Hippocampal formation (tissue), 2 donors: ENCODE measurements around the gene GRIK5.
"Not testable (repeated sequence)": the region's sequence is repeated elsewhere in the genome, so short reads cannot be mapped to it uniquely, and the experiment has no call there.

Experiments
- DNase-seq, 2 donors: peaks; one replicate each; lab custom pipeline; 2025; lab: John Stamatoyannopoulos, UW

GRIK5 gene

DNA sequence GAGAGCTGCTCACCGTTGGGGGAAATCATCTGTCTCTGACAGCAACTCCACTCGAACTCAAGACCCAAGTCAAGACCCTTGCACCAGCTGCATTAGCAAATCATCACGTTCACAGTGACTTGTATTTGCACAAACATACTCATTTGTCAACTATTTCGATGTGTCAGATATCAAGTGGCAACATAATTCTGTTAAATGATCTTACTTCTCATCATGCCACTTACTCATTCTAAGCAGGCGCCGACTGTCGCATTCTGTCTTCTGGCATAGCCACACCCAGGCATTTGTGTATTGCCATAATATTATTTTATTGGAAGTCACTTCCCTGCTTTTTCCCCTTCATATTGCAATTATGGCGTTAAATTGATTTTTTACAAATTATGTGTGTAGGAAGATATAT, 53.0 kb downstream of the GRIK5 start:
- no peak for DNase-seq

DNA sequence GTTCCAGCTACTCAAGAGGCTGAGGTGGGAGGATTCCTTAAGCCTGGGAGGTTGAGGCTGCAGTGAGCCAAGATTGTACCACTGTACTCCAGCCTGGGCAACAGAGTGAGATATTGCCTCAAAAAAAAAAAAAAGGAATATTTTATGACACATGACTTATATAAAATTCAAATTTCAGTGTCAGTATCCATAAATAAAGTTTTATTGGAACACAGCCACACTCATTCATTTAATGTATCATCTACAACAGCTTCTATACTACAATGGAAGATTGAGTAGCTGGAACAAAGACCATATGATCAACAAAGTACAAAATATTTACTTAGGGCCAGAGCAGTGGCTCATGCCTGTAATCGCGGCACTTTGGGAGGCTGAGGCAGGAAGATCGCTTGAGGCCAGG, 57.3 kb downstream of the GRIK5 start:
- DNase-seq = not testable (repeated sequence)

DNA sequence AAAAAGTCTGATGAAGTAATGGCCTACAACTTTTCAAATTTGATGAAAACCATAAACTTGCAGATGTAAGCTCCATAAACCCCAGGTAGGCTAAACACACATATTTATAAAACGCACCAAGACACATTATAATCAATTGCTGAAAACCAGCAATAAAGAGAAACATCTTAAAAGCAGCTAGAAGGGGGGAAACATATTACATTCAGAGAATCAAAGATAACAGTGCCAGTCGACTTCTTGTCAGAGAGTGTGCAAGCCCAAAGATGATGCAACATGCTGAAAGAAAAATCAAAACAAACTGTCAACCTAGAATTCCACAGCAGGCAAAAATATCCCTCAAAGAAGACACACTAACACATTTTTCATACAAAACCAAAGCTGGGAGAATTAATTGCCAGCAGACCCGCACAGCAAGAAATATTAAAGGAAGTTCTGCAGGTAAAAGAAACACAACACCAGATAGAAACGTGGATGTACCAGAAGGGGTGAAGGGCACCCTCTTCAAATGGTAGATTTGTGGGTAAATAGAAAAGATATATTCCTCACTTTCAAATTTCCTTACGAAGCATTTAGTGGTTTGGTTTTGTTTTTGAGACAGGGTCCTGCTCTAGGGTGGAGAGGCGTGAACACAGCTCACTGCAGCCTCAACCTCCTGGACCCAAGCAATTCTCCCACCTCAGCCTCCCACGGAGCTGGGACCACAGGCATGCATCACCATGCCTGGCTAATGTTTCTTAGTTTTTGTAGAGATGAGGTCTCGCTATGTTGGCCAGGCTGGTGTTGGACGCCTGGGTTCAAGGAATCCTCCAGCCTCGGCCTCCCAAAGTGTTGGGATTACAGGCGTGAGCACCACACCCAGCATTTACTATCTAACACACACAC, 59.5 kb downstream of the GRIK5 start:
- no peak for DNase-seq

DNA sequence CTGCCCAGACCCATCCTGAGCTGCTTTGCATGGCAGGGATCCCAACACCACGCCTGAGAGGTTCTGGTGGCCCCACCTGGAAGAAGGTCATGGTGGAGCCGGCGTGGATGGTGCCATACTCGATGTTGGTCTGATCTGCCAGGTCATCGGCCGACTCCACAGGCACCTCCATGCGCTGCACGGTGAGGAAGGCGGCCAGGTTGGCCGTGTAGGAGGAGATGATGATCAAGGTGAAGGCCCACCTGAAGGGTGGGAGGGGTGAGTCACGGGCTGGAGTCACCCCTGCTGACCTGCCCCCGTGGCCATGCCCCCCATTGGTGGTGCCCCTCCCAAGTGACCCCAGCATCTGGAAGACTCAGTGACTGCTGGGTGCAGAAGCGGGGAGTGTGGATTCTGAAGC, 63.4 kb downstream of the GRIK5 start:
- no peak for DNase-seq

DNA sequence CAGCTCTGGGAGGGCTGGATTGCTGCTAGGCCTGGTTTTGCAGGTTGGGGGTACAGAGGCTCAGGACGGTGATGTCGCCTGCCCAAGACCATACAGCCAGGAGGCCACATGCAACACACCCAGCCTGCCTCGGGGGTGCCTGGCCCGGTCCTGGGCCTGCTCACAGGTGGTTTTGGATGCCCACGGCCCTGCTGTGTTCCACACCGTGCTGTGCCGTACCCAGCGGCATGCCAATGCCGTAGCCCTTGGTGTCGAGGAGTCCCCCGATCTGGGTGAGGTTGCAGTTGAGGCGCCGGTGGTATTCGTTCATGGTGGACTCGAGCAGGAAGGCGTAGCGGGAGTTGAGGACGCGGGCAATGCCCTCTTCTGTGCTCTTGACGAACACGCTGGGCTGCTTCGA, 64.5 kb downstream of the GRIK5 start:
- no peak for DNase-seq

DNA sequence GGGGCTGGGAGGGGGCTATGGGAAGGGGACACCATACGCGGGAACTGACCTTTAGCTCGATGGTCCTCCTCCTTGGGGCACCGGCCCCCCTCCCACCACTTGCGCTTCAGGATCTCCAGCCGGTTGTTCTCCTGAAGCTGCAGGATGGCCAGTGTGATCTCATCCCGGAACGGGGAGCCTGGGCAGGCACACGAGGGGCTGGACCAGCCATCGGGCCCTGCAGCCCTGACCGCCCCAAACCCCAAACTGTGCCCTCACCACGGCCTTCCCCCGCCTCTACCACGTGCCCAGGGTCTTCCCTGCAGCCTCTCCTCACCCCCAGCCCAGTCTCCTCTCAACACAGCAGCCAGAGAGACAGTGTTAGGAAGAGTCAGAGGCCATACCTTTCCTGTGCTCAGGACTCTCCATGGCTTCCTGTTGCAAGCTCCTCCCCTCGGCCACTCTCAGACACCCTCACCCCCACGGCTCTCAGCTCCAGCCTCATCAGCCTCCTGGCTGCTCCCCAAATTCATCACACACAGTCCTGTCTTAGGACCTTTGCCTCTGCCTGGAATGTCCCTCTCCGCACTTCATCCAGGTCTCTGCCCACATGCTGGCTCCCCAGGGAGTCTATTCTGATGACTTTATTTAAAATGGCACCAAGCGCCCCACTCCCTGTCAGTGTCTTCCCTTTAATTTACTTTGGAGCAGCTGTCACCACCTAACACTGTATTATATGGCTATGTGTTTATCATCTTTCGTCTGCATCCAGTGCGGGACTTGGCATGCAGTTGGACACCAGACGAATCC, 66.3 kb downstream of the GRIK5 start:
- DNase-seq = no peak

DNA sequence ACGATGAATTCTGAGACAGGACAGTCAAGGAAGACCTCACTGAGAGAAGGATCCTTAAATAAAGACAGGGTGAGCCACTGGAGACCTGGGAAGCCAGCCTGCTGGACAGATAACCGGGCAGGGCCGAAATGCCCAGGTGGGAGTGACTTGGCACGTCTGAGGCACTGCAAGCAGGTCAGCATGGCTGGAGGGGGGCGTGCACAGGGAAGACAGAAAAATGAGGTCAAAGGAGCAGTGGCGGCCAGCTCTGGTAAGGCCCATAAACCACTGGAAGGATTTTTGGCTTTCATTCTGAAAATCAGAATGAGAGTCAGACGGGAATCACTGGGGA, 70.2 kb downstream of the GRIK5 start:
- DNase-seq = no peak

DNA sequence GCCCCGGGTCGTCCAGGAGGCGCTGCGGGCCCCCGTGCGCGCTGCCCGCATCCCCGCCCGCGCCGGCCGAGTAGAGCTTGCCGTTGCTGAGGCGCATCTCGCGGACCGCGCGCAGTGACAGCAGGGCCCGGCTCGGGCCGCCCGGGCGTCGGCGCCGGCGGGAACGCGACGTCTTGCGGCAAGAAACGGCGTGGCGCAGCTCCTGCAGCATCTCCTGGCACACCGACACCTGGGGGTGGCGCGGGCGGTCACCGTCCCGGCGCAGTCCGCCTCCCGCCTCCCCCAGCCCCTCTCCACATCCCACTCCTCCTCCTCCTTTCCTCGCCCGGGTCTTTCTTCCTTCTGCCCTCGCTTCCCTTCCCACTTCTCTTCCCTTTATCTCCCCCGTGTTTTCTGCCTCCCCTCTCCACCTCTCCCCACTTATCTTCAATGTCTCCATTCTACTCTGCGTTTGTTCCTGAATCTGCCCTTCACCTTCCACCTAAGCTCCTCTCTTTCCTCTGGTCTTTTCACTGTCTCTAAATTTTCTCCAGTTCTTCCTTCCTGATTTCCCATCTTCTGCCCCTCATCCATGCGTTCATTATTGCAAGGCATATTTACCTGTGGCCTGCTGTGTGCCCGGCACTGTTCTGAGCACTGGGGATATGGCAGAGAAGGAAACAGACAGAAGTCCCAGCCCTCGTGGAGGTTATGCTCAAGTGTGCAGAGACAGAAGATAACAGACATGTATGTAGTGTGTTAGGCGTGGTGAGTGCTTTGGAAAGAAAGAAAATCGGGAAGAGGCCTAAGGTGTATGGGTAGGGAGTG, 70.7 kb downstream of the GRIK5 start:
- no peak for DNase-seq

DNA sequence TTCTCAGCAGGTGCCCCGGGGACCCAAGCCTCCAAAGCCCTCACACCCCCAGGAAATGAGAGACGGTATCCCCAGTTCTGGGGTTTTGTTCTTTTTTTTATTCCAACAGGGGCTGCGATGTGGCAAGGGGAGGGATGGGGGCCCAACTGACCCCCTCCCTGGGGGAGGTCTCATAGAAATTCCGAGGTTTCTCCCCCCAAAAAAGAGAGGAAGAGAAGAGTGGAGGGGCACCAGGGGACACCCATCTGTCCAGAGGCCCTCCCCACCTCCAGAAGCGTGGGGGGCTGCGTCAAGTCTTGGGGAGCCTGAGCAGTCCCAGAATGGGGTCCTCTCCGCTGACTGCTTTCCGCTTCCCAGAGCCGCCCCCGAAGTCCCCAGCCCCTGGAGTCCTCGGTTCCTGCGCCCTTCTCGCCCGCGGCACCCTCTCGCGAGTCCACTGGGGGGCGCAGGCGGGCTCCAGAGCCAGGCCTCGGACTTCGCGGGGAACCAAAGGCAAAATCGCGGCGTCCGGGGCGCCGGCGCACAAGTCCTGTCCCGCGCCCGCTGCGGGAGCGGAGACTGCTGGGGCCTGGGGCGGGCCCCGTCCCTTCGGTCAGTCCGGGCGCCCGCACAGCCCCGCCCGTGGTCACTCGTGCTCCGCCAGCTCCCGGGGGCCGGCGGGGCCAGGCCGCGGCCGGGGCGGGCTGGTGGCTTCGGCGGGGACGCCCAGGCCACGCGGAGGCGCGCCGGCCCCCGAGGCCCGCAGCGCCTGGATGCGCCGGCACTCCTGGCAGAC, 71.6 kb downstream of the GRIK5 start:
- no peak for DNase-seq

DNA sequence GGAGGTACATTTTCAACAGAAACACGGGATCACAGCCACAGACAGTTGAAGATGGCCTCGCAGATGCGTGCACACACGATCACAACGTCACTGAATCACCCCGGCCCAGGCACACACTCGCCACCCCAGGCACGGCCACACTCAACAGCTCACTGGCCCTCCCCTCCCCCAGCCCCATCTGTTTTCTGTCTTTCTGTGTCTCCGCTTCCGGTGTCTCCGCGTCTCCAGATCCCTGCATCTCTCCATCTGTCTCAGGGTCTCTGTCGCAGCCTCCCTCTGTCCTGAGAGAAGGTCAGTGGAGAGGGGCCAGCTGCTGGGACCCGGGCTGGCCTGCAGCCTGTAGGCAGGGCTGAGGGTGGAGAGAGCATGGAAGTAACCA, 72.2 kb downstream of the GRIK5 start:
- no peak for DNase-seq

DNA sequence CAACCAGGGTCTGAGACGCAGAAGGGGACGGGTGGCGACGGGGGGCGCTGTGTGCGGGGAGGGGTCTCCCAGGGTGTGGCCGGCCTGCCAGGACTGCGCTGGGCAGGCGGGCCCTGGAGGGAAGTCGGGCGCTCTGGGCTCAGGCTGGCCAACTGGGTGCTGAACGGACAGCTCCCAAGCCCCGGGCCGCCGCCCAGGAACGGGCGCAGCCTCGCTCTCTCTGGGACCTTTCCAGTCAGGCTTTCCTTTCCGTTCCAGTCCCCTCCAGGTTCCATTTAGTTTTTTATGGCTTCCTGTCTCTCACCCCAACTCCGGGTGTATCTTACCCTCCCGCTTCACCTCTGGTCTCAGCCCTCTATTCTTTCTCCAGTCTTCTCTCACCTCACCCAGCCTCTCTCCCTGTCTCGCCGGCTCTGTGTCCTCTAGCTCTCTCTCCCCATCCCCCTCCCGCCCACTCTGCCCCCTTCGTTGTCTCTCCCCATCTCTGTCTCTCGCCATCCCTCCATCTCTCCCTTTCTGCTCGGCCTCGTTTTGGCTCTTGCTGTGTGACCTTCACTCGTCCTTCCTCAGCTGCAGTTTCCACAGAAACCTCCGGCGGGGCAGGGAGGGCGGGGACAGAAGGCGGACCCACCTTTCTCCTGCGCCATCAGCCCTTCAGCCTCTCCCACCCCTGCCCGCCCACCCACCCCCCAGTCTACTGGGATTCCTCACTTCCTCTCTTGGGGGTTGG, 72.7 kb downstream of the GRIK5 start:
- peak in 1 of 2 donors; percentile 9 for DNase-seq

DNA sequence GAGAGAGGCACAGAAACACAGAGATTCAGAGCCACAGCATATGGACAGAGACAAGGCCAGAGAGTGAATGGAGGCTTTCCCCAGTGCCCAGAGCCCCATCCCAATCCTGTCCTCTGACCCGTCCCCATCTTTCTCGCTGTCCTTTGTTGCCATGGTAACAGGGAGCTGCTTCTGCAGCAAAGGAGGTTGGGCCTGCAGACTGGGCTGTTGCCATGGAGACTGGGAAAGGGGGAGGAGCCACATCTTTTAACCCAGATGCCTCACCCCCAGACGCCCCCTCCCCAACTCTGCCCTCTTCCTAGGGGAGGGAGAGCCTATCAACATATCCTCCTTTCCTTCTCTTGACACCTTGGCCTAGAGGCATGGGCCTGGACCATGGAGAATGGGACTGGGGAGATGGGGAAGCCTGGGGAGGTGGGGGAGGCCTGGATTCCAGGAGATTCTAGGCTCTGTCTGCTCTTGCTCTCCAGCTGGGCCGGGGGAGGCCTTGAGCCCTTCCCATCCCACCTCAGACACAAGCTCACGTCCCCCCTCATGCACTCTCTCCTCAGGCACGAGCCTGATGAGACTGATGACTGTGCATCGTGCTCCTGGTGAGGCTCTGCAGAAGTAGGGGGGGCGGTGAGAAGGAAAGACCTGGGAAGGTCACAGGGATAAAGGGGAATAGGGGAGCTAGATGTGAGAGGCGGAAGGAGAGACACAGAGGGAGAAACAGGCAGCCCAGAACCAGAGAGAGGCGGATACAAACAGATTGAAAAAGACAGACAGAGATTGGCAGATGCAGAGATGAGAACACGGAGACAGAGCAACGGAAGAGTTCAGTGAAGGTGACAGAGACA, 73.8 kb downstream of the GRIK5 start:
- no peak for DNase-seq

DNA sequence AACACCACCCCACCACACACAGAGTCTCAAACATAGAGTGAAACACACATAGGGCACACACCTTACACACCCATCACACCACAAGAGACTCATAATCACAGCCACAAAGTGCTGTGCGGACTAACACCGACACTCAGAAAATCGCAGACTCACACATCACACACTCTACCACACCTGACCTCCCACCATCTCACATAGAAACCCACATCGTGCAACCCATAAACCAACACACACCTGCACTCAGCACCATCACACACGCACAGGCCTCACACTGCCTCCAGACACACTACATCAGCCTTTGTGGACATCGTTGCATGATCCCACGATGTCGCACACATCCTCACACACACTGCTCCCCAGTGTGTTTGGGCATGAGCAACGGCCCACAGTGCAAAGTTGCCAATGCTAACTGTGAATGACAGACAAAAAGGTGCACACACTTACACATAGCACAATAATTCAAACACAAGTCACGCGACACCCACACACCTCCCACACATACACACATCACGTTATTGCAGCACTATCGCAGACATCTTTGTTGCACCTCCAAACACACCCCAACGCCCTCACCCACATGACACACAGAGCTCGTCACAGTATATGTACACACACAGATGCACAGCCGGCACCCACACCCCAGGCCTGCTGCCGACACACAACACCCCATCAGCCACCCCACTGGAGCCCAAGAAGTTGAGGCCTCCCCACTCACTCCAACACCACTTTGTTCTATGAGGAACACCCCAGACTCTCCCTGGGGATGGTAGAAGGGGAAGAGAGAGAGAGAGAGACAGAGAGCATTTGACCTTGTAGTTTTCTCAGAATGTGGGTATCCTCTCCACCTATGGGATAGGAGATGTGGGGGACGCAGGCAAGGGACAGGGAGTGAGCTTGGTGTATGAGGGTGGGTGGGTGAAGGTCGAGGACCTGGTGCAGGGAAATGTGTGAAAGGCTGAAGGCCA, 74.7 kb downstream of the GRIK5 start:
- no peak for DNase-seq

DNA sequence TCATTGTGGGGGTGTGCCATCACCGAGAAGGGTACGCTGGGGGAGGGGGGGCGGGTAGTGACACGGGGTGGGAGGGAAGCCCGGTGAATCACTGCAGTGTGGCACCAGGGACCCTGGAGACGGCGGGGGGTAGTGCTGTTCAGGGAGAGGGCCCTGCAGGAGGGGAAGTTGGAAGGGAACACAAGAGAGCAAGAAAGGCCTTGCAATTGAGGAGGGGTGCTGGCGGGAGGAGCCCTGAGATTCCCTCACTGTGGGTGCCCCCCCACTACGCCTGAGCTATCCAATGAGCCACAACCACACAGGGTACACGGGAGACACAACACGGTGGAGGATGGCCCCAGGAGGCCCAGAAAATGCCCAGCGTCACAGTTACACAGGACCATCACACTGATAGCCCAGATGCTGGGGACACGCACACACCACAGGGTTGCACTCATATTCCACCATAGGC, 75.5 kb downstream of the GRIK5 start:
- DNase-seq = no peak

DNA sequence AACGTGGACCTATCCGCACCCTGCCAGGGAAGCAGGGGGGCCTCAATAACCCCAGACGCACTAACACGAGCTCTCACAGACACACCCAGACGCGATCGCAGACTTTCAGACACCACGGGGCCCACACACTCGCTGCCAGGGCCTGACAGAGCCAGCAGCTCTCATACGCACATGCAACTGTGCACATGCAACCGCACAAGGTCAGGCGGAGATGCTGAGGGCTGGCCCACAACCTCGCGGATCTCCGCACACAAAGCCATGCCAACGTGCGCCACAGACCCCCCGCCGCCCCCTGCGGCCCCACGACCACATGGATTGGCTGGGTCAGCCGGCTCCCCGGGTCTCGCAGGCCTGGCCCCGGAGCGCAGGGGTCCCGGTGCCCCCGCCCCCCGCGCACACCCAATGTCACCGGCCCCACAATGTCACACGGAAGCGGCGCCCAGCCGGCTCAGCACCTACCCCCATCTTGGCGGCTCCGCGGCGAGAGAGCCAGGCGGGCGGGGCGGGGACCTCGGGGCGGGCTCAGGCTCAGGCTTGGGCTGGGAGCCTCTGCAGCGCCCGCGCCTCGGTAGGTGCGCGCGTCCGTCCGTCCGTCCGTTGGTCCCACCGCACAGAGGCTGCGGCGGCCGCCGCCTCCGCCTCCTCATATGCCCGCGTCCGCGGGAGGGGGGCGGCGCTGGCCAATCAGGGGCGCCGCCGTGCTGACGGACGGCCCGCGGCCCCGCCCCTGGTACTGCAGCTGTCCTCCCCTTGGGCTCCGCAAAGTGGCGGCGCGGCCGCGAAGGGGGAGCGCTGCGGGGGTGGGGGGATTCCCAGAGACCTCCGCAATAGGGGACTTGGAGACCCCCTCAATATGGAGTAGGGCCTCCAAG, 76.2 kb downstream of the GRIK5 start, which contains the start of gene ATP1A3:
ATP1A3 (minus strand) TSS at position 619 of the 872 bp plus-strand sequence; CDS start at position 465, 154 bp downstream.
- peak; percentile 16 to 19 for DNase-seq

DNA sequence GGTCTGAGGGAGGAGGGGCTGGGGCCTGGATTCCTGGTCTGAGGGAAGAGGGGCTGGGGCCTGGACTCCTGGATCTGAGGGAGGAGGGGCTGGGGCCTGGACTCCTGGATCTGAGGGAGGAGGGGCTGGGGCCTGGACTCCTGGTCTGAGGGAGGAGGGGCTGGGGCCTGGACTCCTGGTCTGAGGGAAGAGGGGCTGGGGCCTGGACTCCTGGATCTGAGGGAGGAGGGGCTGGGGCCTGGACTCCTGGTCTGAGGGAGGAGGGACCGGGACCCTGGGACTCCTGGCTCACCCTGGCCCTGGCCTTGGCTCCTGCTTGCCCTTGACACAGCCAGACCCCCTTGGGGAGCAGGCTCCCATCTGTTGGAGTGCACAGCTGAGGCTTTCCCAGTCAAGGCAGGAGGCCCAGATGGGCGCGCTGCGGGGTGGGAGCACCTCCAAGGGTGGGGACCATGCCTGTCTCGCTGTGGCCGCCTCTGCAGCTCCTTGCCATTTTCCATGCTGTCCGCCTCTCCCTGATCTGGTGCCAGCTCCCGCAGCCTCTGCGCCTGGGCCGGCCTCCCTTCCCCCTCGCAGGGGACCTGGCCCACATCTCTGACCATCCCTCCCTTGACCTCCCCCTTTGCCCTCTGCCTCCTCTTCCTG, 78.0 kb downstream of the GRIK5 start:
- not testable (repeated sequence) for DNase-seq

DNA sequence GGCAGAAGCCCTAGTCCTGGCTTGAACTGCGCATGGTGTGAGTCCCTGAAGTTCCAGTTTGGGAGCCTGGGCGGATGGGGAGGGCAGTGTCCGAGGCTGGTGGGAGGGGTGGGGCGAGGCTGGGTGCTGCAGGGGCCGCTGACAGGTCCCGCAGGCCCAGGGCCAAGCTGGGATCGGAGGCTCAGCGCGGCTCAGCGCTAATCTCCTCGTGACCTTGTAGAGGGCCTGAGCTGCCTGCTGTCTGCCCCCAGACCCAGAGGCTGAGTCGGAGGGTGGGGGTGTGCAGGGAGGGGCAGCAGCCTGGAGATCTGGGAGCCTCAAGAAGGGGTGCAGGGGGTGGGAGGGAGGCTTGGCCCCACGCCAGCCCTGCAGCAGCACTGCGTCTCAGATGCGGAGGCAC, 79.0 kb downstream of the GRIK5 start:
- no peak for DNase-seq
